ENCODE measurements around the gene ST14. TPM values are rescaled to one million over a fixed set of nuclear protein-coding genes. Genes with fewer than 3 reads are reported as not detected.

ST14 gene
- total and polyA plus RNA-seq, 2 donors (not counting 1 experiment from before 2014, with no cell fraction given), result 36.2 to 52.2 TPM

GRCh38 chr11:130118165-130118564 lies 41.4 kb upstream of the ST14 start:
- Histone ChIP-seq H3K9me3 (ENCODE audit: control extremely low read depth in 1 of 3, control insufficient read depth in 2 of 3, insufficient read depth in 1 of 3, low read length in 2 of 3) (no peaks in the 10 kb centered on the region), H3K4me3 (ENCODE audit: control extremely low read depth in 1 of 5, extremely low read depth in 1 of 5, insufficient read depth in 1 of 5, low read depth in 2 of 5, low read length in 4 of 5) (peak overlapping the region in 4 of 5 experiments; percentile 1 to 53 (median 22)), H3K9ac (ENCODE audit: low read length) (peak overlapping the region; percentile 46), H3K4me1 (ENCODE audit: control insufficient read depth in 2 of 2, insufficient read depth in 2 of 2, low read length in 2 of 2) (peaks cover 81 to 92% of the 10 kb centered on the region in 2 donors), H3K4me2 (replicated peaks; ENCODE audit: low read depth, low read length, poor library complexity, severe bottlenecking) (peak overlapping the region; percentile 72), H3K79me2 (ENCODE audit: control insufficient read depth, insufficient read depth, low read length) (peaks cover 20% of the 10 kb centered on the region), H4K20me1 (ENCODE audit: control insufficient read depth, insufficient read depth, low read length, poor library complexity, severe bottlenecking) (no peaks in the 10 kb centered on the region), H3K36me3 (replicated peaks in 1 of 2; ENCODE audit: control extremely low read depth in 1 of 2, control insufficient read depth in 1 of 2, extremely low read depth in 1 of 2, insufficient read depth in 2 of 2, low read length in 1 of 2) (peaks cover 0 to 11% of the 10 kb centered on the region in 2 experiments), H3K27ac (ENCODE audit: low read length in 2 of 2) (peak overlapping the region; percentile 75 to 77), H3K27me3 (replicated peaks in 1 of 4; ENCODE audit: control extremely low read depth in 1 of 4, control insufficient read depth in 3 of 4, insufficient read depth in 4 of 4, low read length in 3 of 4) (no peaks in the 10 kb centered on the region), H2AFZ (ENCODE audit: insufficient read depth, low read depth, low read length, poor library complexity, severe bottlenecking) (no peak overlapping the region)
- peak overlapping the region; percentile 48 for H3K4me3 Mint-ChIP-seq
- H3K27ac Mint-ChIP-seq, result peak overlapping the region; percentile 73
- TF ChIP-seq, protein P1, sequence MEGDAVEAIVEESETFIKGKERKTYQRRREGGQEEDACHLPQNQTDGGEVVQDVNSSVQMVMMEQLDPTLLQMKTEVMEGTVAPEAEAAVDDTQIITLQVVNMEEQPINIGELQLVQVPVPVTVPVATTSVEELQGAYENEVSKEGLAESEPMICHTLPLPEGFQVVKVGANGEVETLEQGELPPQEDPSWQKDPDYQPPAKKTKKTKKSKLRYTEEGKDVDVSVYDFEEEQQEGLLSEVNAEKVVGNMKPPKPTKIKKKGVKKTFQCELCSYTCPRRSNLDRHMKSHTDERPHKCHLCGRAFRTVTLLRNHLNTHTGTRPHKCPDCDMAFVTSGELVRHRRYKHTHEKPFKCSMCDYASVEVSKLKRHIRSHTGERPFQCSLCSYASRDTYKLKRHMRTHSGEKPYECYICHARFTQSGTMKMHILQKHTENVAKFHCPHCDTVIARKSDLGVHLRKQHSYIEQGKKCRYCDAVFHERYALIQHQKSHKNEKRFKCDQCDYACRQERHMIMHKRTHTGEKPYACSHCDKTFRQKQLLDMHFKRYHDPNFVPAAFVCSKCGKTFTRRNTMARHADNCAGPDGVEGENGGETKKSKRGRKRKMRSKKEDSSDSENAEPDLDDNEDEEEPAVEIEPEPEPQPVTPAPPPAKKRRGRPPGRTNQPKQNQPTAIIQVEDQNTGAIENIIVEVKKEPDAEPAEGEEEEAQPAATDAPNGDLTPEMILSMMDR (IDR thresholded peaks at IDR 0.05), result no peak
- TF ChIP-seq EZH2 (IDR thresholded peaks at IDR 0.05; ENCODE audit: borderline replicate concordance, insufficient read depth, low read depth, low read length, poor library complexity, severe bottlenecking), result no peak
- no peaks in the 10 kb centered on the region for H3K9me3 Mint-ChIP-seq (ENCODE audit: insufficient read depth)
- DNase-seq (peak; percentile 52), ATAC-seq (ENCODE audit: low read depth) (peak; percentile 48)
- intact Hi-C loops (cut with micrococcal nuclease), result loop anchor here (2.0 to 5.0 kb wide), 2 partner anchors 47 to 116 kb away; partner anchors contain the start of gene PRDM10
- CTCF ChIA-PET, result interaction anchor here (0.8 to 11.3 kb wide), 6 partner anchors 8 to 195 kb away, joined by 3 to 125 read pairs (median 6); no protein-coding TSS in a partner anchor
- peaks cover 85% of the 10 kb centered on the region for H3K4me1 Mint-ChIP-seq
- POLR2A ChIA-PET, result interaction anchor here (0.6 to 1.3 kb wide), 5 partner anchors 14 to 115 kb away, joined by 3 to 7 read pairs (median 4); partner anchors contain the start of genes APLP2 and PRDM10
- no CpG with 5 or more reads among the region's 2 CpGs for WGBS (ENCODE audit: insufficient coverage)
- no peaks in the 10 kb centered on the region for H3K27me3 Mint-ChIP-seq
